HepG2 (cell line): Measurements from ENCODE around the gene LST1.

Source experiments
- ARNT ChIP-seq: fragments of 450-650 bp; IDR thresholded peaks from 2 replicates; pipeline ENCODE4 v1.6.1; 2017
- ATF2 ChIP-seq: sonication (generic); formaldehyde crosslinking; IDR thresholded peaks from 2 replicates; pipeline ENCODE4 v1.4.0; 2020; ENCODE audit warnings: missing genetic modification reagents
- BRCA1 ChIP-seq: sonication (generic); formaldehyde crosslinking; IDR thresholded peaks from 2 replicates; pipeline ENCODE4 v1.4.0; 2020; ENCODE audit warnings: missing genetic modification reagents
- CBX1 ChIP-seq: IDR thresholded peaks from one replicate; pipeline ENCODE4 v1.6.1; 2016; ENCODE audit warnings: antibody characterized with exemption, low read depth
- CTCF ChIP-seq: sonication (generic); formaldehyde crosslinking; IDR thresholded peaks from 2 replicates; pipeline ENCODE4 v1.5.0; 2020; ENCODE audit warnings: mild to moderate bottlenecking, missing genetic modification reagents, moderate library complexity
- GTF2F1 ChIP-seq: fragments of 150-350 bp; IDR thresholded peaks from 2 replicates; pipeline ENCODE4 v1.6.1; 2014; ENCODE audit warnings: low read length
- HHEX ChIP-seq: IDR thresholded peaks from 2 replicates; pipeline ENCODE4 v1.6.1; 2016; ENCODE audit warnings: control low read depth
- KIAA2018 ChIP-seq: sonication (generic); formaldehyde crosslinking; IDR thresholded peaks from 2 replicates; pipeline ENCODE4 v1.5.0; 2020; ENCODE audit warnings: mild to moderate bottlenecking, missing genetic modification reagents, borderline replicate concordance
- NFE2 ChIP-seq: sonication (generic); formaldehyde crosslinking; IDR thresholded peaks from 2 replicates; pipeline ENCODE4 v1.4.0; 2020; ENCODE audit warnings: missing genetic modification reagents
- ZFP82 ChIP-seq: sonication (generic); formaldehyde crosslinking; IDR thresholded peaks from 2 replicates; pipeline ENCODE4 v1.5.1; 2020; ENCODE audit warnings: mild to moderate bottlenecking, missing genetic modification reagents, borderline replicate concordance
- ZMAT5 ChIP-seq: sonication (generic); formaldehyde crosslinking; IDR thresholded peaks from 2 replicates; pipeline ENCODE4 v1.5.0; 2020; ENCODE audit warnings: mild to moderate bottlenecking, low read depth, missing genetic modification reagents, borderline replicate concordance
- ZNF121 ChIP-seq: sonication (generic); formaldehyde crosslinking; IDR thresholded peaks from 2 replicates; pipeline ENCODE4 v1.5.0; 2020; ENCODE audit warnings: mild to moderate bottlenecking, missing genetic modification reagents
- ZNF644 ChIP-seq: IDR thresholded peaks from 2 replicates; pipeline ENCODE4 v1.6.1; 2016; ENCODE audit warnings: low read depth

GRCh38 chr6:31610968-31611367 is 24.9 kb downstream of the LST1 start:
- TF ChIP-seq KIAA2018: no peak
- no peak for TF ChIP-seq CTCF (CRISPR knock-in tag)
- TF ChIP-seq ARNT: no peak
- TF ChIP-seq ZFP82 (CRISPR knock-in tag): no peak
- no peak for TF ChIP-seq ATF2 (CRISPR knock-in tag)
- TF ChIP-seq ZNF121 (CRISPR knock-in tag): no peak
- no peak for TF ChIP-seq ZMAT5 (CRISPR knock-in tag)
- no peak for TF ChIP-seq GTF2F1
- TF ChIP-seq ZNF644 (CRISPR knock-in tag): no peak
- no peak for TF ChIP-seq CBX1
- no peak for TF ChIP-seq HHEX (CRISPR knock-in tag)
- no peak for TF ChIP-seq BRCA1 (CRISPR knock-in tag)
- TF ChIP-seq NFE2 (CRISPR knock-in tag): no peak
